GM21390 (cell line): ENCODE measurements around the gene PDE4A.
"Not testable (repeated sequence)": the region's sequence is repeated elsewhere in the genome, so short reads cannot be mapped to it uniquely, and the experiment has no call there.

Source experiments
- ATAC-seq: cut with Tn5 transposase; IDR thresholded peaks from one replicate; pipeline ENCODE4 v1.9.1; 2021; ENCODE audit not compliant: unreplicated experiment

The PDE4A gene

DNA sequence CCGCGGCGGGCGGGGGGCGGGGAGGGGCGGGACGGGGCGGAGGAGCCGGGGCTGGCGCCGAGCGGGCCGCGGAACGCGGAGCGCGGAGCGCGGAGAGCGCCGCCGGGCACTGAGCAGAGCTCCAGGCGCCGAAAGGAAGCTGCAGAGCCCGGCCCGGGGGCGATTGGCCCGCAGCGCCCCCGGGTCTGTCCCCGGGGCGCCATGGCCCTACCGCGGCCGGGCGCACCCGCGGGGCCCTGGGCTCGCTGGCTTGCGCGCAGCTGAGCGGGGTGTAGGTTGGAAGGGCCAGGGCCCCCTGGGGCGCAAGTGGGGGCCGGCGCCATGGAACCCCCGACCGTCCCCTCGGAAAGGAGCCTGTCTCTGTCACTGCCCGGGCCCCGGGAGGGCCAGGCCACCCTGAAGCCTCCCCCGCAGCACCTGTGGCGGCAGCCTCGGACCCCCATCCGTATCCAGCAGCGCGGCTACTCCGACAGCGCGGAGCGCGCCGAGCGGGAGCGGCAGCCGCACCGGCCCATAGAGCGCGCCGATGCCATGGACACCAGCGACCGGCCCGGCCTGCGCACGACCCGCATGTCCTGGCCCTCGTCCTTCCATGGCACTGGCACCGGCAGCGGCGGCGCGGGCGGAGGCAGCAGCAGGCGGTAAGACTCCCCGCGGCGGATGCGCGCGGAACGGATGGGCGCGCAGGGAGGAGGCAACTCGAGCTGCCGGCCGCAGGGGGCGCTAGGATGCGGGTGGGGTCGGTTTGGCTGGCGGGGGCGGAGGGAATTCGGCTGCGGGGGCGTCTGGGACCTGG is at the start of gene PDE4A:
PDE4A (plus strand) TSS at position 95 of the 796 bp plus-strand sequence; CDS start at position 322, 227 bp downstream.
- no peak for ATAC-seq

DNA sequence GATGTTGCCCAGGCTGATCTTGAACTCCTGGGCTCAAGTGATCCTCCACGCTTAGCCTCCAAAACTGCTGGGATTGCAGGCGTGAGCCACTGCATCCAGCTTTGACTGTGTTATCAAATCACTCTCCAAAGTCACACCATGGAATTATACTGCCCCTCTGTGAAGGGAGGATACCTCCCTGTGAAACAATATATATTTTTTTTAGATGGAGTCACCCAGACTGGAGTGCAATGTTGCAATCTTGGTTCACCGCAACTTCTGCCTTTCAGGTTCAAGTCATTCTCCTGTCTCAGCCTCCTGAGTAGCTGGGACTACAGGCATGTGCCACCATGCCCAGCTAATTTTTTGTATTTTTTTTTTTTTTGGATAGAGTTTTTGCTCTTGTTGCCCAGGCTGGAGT is 47.6 kb upstream of the PDE4A start:
- ATAC-seq = no peak

DNA sequence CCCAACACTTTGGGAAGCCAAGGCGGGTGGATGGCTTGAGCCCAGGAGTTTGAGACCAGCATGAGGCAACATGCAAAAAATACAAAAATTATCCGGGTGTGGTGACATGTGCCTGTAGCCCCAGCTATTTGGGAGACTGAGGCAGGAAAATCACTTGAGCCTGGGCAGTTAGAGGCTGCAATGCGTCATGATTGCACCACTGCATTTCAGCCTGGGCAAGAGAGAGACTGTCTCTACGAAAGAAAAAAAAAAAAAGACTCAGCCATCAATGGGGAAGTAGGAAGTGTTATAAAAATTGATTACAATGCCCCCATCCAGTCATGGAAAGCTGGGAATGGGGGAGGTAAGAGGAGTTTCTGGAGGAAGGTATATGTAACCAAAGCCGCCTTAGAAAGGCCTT is 45.4 kb upstream of the PDE4A start:
- no peak for ATAC-seq

DNA sequence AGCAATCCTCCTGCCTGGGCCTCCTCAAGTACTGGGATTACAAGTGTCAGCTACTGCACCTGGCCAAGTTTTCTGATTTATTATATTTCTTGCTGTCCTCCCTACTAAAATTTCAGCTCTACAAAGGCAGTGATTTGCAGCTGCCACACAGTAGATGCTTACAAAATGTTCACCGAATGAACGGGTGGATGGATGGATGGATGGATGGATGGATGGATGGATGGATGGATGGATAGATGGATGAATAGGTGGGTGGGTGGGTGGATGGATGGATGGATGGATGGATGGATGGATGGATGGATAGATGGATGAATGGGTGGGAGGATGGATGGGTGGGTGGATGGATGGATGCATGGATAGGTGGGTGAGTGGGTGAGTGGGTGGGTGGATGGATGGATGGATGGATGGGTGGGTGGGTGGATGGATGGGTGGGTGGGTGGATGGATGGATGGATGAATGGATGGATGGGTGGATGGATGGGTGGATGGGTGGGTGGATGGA is 43.1 kb upstream of the PDE4A start:
- ATAC-seq = not testable (repeated sequence)

DNA sequence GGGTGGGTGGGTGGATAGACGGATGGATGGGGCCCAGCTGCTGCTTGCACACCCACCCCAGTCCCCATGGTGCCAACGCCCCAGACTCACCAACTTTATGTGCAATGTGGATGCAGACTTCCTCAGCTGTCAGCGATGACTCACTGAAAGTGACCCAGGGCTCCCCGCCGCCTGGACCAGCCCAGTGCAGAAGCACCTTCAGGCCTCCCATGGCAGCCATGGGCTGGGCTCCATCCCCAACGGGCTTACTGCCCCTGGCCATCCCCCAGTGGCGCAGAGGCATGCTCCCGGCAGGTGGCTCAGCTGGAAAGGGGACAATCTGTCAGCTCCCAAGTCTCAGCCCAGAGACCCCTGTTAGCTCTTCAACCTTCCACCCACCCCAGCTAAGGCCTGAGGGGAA is 42.2 kb upstream of the PDE4A start:
- no peak for ATAC-seq

DNA sequence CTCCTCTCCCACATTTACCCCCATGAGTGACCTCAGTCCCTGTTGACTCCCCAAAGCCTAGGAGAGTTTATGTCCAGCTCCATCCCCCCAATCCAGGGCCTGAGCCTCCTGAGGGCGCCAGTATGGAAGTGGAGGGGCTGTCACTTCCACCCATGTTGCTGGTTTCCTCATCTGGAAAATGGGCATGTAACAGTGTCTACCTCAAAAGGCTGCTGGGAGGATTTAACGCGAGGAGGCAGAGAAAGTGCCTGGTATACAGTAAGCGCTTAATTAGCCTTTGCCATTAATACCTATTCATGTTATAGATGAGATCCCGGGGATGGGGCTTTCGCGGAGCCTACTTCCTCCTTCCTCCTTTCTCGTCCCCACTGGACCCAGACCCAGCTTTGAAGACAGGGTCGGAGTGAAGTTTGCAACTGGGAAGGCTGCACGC is 40.4 kb upstream of the PDE4A start:
- no peak for ATAC-seq

DNA sequence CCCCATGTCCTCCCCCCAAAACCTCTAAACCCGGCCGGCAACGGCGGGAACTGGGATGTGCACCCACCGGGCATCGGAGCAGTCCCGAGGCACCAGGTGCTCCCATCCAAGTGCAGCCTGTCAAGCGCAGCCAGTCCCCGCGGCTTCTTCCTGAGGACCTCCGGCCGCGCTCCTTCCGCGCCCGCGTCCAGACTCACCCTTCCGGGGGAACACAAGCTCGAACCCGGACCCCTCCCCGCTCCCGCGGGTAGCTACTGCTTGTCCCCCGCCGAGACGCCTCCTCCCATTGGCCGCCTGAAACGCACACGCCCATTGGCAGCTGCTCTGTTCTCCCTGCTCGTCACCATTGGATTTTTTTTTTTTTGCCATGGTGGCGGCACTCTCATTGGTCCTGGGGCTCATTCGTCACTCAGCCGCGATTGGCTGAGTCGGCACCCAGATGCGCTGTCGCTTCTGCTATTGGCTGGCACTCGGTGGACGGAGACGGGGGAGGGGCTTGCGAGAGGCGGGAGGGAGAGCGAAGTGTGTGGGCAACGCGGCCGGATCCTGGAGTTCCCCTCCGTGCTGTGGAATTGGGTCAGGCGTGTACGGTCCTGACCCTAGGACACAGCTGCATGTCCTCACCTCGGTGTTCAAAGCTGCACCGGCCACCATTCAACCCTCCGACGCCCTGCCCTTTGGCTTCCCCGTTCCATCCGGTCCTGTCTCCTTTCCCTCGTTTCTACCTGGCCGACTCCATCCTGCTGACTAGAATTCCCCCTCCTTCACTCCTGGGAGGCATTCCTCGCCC is 39.8 kb upstream of the PDE4A start, which contains the start of gene TYK2:
TYK2 (minus strand) TSS at position 260 of the 790 bp plus-strand sequence. CDS start 2,166 bp downstream, outside the sequence.
- ATAC-seq = peak; percentile 87

DNA sequence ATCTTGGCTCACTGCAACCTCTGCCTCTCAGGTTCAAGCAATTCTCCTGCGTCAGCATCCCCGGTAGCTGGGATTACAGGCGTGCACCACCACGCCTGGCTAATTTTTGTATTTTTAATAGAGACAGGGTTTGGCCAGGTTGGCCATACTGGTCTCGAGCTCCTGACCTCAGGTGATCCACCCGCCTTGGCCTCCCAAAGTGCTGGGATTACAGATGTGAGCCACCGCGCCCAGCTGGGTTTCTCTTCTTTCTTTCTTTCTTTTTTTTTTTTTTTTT is 37.2 kb upstream of the PDE4A start:
- ATAC-seq = not testable (repeated sequence)

DNA sequence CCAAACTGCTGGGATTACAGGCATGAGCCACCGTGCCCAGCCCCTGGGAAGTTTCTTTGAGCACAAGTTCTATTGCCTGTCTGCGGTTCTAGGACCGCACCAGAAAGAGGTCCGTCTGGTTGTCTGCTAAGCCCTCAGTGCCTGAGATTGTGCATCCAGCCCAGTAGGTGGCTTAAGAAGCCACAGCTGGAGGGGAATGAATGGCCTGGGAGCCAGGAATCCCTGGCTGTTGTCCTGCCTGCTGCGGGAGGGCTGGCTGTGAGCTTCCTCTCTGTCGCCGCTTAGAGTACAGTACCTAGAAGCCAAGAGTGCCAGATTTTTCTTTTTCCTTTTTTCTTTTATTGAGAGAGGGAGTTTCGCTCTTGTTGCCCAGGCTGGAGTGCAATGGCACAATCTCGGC is 35.8 kb upstream of the PDE4A start:
- ATAC-seq = no peak

DNA sequence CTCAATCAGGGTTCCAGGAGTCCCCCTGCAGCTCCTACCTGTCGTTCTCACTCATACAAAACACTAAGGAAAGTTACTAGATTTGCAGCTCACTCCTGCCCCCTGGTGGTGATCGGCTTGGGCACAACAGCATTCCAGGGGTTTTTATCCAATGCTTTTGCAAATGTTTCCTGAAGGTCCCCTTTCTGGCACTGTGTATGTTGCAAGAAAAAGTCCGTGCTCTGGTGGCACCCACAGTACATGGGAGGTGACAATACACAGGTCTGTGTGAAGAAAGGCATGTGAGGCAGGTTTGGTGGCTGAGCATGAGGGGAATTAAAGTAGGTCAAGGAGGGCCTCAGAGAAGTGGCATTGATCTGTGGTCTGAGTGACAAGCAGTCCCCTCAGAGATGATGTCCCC is 31.4 kb upstream of the PDE4A start:
- ATAC-seq = no peak

DNA sequence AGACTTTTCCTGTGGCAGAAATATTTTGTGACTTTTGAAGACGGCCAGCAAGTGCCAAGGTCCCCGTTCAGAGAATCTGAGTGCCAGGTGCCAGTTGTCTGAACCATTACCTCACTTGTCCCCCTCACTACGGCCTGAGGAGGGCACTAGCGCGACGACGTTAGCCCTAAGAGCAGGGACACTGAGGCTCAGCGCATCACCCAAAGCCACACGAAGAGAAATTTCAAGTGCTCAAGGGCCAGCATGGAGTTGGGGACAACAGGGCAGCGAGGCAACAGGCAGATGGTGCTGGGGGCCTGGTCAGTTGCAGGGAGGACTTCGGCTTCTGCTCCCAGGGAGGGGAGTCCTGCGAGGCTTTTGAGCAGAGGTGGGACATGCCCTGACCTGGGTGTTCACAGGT is 30.5 kb upstream of the PDE4A start:
- ATAC-seq = no peak

DNA sequence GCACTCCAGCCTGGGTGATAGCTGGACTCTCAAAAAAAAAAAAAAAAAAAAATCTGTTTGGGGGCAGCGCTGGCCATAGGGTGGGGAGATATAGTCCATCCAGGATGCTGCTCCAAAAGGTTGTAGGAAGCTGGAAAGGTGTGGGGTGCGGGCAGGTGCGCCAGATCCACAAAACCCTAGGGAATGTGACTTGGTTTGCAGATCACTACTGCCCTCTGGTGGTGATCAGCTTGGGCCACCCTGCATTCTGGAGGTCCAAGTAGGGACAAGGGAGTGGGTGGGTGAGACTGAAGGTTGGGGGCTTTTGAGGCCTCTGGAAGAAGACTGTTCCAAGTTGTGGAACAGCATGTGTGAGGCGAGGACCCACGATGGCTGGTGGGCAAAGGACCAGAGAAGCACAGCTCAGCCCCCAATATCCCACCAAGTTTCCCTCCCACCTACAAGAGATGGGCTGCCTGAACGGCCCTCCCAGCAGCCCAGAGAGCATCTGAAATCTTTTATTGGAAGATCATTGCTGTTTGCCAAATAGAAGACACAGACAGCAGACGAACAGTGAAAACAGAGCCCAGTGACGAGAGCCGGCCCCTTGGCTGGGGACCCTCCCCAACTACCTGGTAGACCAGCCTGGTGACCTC is 29.6 kb upstream of the PDE4A start:
- ATAC-seq = no peak

DNA sequence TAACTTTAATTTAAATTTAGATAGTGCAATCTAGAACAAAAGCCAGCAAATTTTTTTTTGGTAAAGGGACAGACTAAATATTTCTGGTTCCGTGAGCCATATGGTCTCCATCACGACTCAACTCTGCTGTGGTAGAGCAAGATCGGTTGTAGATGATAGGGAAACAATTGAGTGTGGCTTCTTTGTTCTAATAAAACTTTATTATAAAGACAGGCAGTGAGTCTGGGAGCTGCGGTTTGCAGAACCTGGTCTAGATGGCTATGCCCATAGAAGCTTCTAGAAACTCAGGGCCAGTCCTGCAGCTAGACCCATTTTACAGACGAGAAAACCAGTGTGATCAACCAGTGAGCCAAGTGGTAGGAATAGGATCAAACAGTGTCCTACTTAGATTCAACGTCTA is 28.2 kb upstream of the PDE4A start:
- no peak for ATAC-seq

DNA sequence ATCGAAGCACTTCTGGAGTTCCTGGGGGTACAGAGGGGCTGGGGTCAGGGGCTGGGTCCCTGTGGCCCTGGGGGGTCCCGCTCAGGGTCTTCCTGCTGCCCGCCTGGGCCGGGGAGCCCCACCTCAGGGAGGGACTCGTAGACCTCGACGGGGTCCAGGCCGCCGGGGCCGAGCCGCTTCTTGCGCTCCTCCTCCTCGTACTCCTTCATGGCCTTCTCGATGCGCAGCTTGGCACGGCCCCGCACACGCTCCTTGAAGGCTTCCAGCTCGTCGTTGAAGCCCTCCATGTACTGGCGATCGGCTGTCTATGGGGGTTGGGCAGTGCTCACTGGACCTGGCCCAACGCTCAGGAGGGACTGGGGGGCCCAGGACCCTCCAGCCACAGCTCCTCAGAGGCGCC is 27.2 kb upstream of the PDE4A start:
- ATAC-seq = no peak

DNA sequence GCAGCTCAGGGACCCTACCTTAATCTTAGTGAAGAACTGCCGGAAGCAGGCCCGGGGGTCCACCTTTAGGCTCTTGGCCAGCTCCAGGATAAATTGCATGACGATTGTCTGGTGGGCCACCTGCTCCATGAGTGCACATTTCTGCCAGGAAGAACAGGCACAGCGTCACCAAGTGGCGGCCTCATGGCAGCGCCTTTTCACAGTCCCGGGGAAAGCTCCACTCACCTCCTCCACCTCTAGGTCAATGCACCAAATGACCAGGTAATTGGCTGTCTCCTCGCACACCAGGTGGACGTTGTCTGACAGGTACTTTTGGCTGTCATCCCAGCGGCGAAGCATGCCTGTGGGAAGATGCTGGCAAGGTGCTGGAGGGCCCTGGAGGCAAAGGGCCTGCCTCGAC is 25.3 kb upstream of the PDE4A start:
- no peak for ATAC-seq

DNA sequence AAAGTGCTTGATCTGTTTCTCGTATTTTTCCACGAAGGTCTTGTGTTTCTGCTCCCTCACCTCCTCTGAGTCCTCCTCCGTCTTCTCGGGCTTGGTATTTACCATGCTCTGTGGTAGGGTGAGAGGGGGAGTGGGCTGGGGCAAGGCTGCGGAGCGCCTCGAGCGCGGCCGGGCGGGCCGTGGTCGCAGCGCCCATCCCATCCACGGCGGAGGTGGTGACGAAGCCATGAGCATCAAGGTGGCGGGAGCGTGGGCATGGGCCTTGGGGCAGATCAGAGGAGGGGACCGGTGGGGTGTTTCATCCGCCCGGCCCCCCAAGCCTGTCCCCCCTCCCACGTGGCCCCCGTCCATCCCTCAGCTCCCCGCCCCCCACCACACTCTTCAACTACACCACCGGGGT is 24.9 kb upstream of the PDE4A start:
- ATAC-seq = no peak

DNA sequence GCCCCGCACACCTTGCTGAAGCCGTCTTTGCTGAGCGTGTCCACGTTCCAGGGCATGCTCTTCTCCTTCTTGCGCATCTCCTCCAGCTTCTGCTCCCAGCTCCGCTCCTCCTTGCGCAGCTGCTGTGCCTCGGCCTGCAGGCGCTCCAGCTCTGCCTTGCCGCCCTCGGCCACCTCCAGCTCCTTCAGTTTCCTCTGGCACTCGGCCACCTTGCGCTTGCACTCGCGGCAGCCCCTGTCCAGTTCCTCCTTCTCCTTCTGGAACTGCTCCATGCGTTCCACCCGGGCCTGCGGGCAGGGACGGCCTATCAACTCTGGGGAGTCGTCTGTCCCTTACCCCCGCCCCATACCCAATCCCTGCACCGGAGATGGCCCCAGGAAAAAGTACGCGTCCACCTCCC is 24.4 kb upstream of the PDE4A start:
- no peak for ATAC-seq

DNA sequence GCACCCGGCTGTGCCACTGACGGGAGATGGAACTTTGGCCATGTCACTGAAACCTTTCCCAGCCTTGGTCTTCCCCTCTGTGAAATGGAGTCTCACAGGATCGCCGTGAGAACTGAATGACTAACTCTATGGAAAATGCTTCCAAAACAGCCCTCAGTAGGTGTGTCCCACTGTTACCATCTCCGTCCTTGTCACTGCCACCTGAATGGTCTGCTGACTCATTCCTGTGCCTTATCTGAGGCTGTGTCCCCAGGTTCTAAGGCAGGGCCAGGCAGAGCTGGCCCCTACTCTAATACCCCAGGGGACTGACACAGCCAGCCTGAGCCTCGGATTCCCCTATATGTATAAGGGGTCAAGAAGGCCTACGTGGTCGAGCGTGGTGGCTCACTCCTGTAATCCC is 21.5 kb upstream of the PDE4A start:
- ATAC-seq = no peak

DNA sequence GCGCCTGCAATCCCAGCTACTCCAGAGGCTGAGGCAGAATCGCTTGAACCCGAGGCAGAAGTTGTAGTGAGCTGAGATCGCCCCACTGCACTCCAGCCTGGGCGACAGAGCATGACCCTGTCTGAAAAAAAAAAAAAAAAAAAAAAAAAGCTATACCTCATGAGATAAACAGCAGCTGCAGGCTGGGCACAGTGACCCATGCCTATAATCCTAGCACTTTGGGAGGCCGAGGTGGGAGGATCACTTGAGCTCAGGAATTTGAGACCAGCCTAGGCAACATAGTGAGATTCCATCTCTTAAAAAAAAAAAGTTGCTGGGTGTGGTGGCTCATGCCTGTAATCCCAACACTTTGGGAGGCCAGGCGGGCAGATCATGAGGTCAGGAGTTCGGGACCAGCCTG is 21.0 kb upstream of the PDE4A start:
- not testable (repeated sequence) for ATAC-seq

DNA sequence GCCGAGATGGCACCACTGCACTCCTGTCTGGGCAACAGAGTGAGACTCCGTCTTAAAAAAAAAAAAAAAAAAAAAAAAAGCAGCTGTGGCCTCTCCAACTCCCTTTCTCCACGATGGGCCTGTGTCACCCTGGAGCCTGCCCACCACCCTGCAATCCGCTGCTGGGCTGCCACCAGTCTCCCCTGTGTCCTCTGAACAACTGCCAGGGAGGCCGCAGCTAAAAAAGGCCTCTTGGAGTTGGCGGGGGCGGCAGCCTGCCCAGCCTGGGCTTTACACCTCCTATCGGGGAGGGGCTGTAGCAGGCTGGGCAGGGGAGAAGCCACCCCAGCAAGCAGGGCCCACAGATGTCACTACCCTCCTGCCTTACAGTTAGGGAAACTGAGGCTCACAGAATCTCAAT is 20.5 kb upstream of the PDE4A start:
- no peak for ATAC-seq

DNA sequence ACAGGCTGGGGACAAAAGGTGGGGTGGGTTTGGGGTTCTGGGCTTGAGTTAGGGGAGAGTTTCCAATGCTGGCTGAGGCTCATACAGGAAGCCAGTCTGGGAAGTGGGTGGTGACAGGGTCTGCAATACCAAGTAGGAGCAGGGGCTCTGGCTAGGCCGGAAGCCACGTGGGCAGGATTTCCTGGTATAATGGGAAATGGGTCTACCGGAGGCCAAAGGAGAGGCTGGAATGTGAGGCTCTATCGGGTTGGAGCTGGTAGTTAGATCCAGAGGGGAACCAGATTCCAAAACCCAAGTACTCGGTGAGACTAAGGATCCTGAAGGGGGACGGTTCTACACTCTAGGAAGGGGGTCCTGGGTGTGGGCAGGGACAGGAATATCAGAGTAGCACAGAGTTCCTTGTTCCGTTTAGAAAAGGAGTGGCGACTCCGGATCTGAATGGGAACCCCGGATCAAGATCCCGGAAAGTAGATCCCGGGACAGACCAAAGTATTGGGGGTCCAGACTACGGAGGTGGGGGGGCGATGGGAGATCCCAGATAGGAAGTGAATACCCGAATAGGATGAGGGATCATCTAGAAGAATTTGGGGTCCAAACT is 17.8 kb upstream of the PDE4A start:
- ATAC-seq = no peak
